ENCODE results near the gene PM20D1.
"Not testable (repeated sequence)": the region's sequence is repeated elsewhere in the genome, so short reads cannot be mapped to it uniquely, and the experiment has no call there.

Gene PM20D1

GRCh38 chr1:205840146-205840923 lies 9.6 kb downstream of the PM20D1 start:
- no peak for DNase-seq

GRCh38 chr1:205837382-205837970 lies 12.5 kb downstream of the PM20D1 start:
- DNase-seq, result no peak

- no peak for DNase-seq
These were observed 15.2 kb downstream of the PM20D1 start for GRCh38 chr1:205834751-205835150.

GRCh38 chr1:205832326-205832751 lies 17.6 kb downstream of the PM20D1 start:
- DNase-seq, result no peak

GRCh38 chr1:205827623-205828022 lies 22.3 kb downstream of the PM20D1 start:
- no peak for DNase-seq

GRCh38 chr1:205826995-205827394 lies 22.9 kb downstream of the PM20D1 start:
- no peak for DNase-seq

- no peak for DNase-seq
These were observed 23.7 kb downstream of the PM20D1 start for GRCh38 chr1:205826016-205826806.

GRCh38 chr1:205824180-205824579 lies 25.8 kb downstream of the PM20D1 start:
- no peak for DNase-seq

- not testable (repeated sequence) for DNase-seq
These were observed 26.7 kb downstream of the PM20D1 start for GRCh38 chr1:205823260-205823659.

GRCh38 chr1:205822397-205822796 lies 27.5 kb downstream of the PM20D1 start:
- DNase-seq, result no peak

GRCh38 chr1:205817988-205818387 lies 31.9 kb downstream of the PM20D1 start:
- no peak for DNase-seq

GRCh38 chr1:205817364-205817763 lies 32.6 kb downstream of the PM20D1 start:
- DNase-seq, result no peak

- peak; percentile 53 for DNase-seq
These were observed 36.2 kb downstream of the PM20D1 start for GRCh38 chr1:205813755-205814058.

- DNase-seq, result peak; percentile 97
These were observed 36.8 kb downstream of the PM20D1 start, which contains the start of gene SLC41A1 for GRCh38 chr1:205812878-205813754. Gene SLC41A1 (minus strand): TSS chr1:205813198. CDS start chr1:205810441, 2,757 bp downstream.

- DNase-seq, result no peak
These were observed 37.6 kb downstream of the PM20D1 start for GRCh38 chr1:205812271-205812877.

- DNase-seq, result no peak
These were observed 38.3 kb downstream of the PM20D1 start for GRCh38 chr1:205811660-205812059.

GRCh38 chr1:205810448-205811157 lies 39.3 kb downstream of the PM20D1 start:
- peak; percentile 20 for DNase-seq

GRCh38 chr1:205809942-205810345 lies 40.0 kb downstream of the PM20D1 start:
- DNase-seq, result no peak

- no peak for DNase-seq
These were observed 40.5 kb downstream of the PM20D1 start for GRCh38 chr1:205809469-205809868.

- no peak for DNase-seq
These were observed 44.7 kb downstream of the PM20D1 start for GRCh38 chr1:205805082-205805711.

GRCh38 chr1:205804605-205805004 lies 45.3 kb downstream of the PM20D1 start:
- no peak for DNase-seq

All from CD4-positive, alpha-beta T cell treated with Interleukin-21 for 1 hour (primary cell).